Sciatic nerve (tissue), 2 donors: ENCODE data around the gene DGKZ. TPM values are rescaled to one million over a fixed set of nuclear protein-coding genes. Genes with fewer than 3 reads are reported as not detected.
A peak's percentile ranks its signal among the peaks of the same experiment; 100 is the strongest.

ENCODE experiments used
- ATAC-seq: fragments of 200-7000 bp; cut with Tn5 transposase; one replicate; pipeline ENCODE4 v1.9.1; 2020; ENCODE audit warnings: mild to moderate bottlenecking, moderate library complexity
- DNase-seq: peaks from one replicate; pipeline ENCODE4 v3.0.0-alpha.2; 2020; ENCODE audit warnings: low spot score
- intact Hi-C: fragments of 100-400 bp; cut with DNase I; formaldehyde crosslinking; loops from one replicate; pipeline ENCODE4 v1.14.2; 2022
- total RNA-seq: library from RNA; stranded (reverse); fragmentation: NEBNext Ultra II Directional; extraction: Animal tissue kit (Norgen Biotek cat#: 25700); gene quantifications from one replicate; pipeline ENCODE4 v1.2.1, GENCODE V29; 2021
- donor health status: DM: no; HTN: no; CAD: no.
- donor health status: DM: no; HTN: no; CAD: no.

The DGKZ gene
- total RNA-seq, 1 donor from 2014 or later, result 45.5 TPM

DNA sequence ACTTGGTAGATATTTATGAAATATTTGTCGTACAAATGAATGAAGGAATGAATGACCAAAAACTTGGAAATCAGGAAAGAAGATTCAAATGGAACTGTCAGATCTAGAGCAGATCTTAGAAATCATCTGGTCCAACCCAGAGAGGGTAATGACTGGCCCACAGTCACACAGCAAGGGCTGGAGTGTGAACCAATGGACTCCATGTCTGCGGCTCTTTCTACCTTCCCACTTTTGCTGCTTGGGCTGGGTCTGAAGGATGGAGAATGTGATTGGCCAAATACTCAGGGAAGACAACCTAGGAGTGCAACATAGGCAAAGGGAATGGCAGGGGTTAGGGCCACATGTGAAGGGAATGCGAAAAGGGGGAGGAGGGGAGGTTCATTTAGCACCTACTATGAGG is 5.8 kb upstream of the DGKZ start:
- intact Hi-C loops, result loop anchor here (5.0 kb wide), 1 partner anchor 966 kb away; no protein-coding TSS in a partner anchor
- no peak for DNase-seq
- no peak for ATAC-seq

DNA sequence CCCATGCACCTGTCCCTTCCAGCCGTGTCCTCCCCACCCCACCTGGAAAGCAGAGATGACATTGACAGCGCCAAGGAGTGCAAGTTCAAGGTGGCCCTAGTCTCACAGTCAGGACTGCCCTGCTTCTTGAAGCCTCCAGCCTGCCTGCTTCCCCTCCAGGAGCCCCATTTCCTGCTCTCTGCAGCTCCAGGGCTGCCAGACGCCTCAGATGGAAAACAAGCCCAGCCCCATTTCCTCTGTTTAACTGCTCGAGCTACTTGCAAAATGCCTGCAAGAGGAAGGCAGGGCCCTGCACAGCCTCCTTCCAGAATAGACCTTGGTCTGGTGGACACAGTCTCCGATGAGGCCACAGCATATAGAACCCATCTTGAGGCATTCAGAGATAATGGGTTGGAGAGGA is 5.0 kb upstream of the DGKZ start:
- no peak for DNase-seq
- intact Hi-C loops, result loop anchor here (5.0 kb wide), 1 partner anchor 965 kb away; no protein-coding TSS in a partner anchor
- no peak for ATAC-seq

DNA sequence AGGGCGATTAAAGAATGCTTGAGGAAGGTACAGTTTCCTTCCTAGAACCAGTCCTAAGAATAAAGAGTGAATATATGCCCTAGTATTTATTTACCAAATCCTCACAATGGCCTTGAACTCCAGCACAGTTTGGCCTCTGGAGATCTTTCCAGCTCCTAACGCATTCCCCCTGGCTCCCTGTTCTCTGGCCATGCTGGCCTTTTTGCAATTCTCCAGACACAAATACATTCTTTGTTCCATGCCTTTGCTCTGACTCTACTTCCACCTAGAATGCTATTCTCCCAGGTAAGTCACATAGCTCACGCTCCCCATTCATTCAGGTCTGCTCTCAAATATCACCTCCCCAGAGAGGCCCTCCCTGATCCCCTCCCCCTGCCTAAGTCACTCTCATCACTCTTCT is 3.7 kb upstream of the DGKZ start:
- intact Hi-C loops, result loop anchor here (5.0 kb wide), 1 partner anchor 964 kb away; no protein-coding TSS in a partner anchor
- ATAC-seq, result no peak
- DNase-seq, result no peak

DNA sequence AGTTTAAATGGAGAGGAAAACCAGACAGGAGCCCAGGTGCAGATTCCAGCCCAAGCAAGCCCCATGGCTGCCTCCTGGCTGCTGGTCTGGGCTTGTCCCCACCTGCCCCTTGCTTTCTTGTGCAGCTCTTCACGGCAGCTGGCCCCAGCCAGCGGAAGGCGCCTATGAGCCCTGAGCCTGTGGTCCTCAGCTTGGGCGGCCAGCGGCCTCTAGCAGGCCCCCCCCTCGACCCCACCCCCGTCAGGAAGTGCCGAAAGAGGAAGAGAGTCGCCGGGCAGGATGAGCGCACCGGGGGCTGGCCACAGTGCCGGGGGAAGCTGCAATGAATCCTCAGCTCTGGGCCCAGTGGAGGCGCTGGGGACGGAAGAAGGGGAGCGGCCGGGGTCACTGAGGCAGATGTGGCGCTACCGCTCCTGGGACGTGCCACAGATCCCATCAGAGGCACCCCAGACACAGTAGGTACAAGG is 2.1 kb upstream of the DGKZ start:
- ATAC-seq (peak; percentile 38), DNase-seq (no peak)
- intact Hi-C loops, result no loop called here

DNA sequence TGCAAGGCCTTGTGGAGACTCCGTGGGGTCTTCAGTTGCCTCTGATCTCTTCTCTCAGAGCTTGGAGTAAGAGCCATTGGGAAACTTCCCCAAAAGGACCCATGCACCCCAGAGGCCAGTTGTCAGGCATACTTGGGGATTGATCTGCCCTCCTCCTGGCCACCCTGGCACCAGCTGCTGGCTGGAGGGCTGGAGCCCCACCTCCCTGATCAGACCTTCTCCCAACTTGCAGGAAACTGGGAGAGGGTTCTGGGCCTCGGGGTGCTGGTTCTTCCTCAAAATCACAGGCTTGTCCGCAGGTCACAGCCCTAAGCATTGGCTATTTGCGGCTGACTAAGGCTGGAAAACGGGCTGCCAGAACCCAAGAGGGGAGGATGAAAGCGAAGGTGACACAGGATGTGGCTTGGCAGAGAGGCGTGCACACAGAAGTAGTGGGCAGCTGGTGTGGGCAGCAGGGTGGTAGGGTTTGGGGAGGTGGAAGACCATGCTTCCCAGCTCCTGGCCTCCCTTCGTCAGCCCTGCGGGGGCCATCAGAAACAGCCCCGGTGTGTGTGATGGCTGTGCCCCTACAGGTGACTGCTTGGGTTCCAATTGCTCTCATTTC is 1.3 kb upstream of the DGKZ start:
- peak; percentile 1 for ATAC-seq
- intact Hi-C loops, result no loop called here
- no peak for DNase-seq

DNA sequence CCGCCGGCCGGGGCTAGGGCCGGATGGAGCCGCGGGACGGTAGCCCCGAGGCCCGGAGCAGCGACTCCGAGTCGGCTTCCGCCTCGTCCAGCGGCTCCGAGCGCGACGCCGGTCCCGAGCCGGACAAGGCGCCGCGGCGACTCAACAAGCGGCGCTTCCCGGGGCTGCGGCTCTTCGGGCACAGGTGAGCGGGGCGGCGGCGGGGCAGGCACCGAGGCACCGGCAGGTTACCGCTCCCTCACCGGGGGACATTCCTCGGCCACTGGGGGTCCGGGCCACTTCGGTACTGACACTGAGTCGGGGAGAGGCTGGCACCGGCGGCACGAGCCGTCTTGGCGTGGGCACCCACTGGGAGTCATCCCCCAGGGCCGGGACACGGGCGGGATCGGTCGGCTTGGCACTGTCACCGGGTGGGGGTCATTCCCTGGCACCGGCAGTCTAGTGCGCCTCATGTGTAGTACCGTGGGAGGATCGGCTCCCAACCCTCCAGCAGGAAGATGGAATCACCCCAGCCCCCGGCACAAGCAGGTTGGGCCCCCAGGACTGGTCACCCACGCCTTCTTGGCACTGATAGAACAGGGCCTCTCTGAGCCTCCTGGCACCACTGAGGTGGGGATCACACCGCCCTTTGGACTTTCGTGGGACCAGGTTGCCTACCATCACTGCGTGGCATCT is 511 bp downstream of the DGKZ start:
- intact Hi-C loops, result no loop called here
- DNase-seq, result no peak
- no peak for ATAC-seq

DNA sequence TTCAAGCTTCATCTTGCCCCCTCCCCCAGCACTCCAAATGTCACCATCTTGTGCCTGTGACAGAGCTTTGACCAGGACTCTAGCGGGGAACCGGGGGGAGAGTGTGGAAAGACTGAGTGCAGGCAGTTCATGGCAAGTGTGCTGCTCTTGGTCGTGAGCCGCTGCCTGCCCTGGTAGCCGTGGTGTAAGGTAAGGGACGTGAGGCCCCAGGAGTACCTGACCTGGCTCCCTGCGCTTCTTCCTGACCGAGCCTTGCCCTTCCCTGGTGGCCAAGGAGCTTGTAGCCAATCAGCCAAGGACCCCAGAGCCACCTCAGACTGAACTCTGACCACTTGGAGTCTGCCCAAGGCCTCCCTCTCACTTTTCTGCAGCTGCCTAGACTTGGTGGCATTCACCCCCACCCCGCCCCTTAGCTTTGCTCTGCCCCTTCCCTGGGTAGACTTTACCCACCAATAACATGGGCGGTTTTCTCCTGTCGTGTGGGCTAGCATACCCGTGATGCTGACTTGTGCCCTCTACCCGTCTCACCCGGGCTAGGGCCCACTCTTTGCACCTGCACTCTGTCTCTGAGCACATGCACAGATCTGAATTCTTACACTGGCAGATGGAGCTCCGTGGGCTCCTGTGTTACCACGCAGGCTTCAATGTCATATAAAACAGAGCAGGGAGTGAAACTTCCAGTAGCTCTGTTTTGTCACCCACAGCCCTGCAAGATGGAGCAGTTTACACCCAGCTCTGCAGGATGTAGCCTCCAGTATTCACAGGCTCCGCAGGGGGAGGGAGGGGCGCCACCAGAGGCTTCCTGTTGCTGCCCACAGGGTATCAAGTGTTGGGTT is 1.5 kb downstream of the DGKZ start:
- intact Hi-C loops, result no loop called here
- ATAC-seq (no peak), DNase-seq (no peak)

DNA sequence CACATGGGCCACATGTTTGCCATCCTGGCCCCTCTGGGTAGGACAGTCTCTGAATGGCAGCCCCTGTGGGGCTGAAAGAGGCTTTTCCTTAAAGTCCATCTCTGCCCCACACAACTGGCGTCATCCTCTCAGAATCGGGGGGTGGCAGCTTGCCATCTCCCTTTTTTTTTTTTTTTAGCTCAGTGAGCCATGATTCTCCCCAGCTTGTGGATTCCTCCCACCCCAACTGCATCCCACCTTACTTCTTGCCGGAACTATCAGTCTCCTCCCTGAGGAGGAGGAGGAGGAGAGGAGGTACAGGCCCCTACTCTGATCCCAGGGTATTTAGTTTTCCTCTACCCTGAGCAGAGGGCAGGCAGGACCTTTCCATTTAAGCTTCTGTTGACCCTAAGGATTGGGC is 3.4 kb downstream of the DGKZ start:
- ATAC-seq (no peak), DNase-seq (no peak)
- intact Hi-C loops, result loop anchor here (5.0 to 10.0 kb wide), 2 partner anchors 742 to 1014 kb away; no protein-coding TSS in a partner anchor

DNA sequence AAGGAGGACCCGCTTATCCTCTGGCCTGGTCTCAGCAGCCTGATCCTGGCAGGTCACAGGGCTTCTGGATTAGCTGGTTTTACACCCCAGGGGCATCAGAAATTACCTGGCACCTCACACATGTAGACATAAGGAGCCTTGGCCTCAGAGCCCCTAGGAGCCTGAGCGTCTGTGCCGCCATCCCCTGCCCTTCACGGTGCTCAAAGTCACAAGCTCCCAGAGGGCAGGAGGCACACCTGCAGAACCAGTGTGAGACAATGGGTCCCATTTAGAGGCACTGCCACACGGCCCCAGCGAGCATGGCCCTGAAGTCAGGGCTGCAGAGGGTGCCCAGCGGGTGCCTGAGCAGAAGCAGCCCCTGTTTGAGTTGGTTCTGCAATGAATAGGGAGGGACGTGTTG is 3.9 kb downstream of the DGKZ start:
- intact Hi-C loops, result loop anchor here (5.0 to 10.0 kb wide), 2 partner anchors 741 to 1014 kb away; no protein-coding TSS in a partner anchor
- no peak for DNase-seq
- ATAC-seq, result no peak

DNA sequence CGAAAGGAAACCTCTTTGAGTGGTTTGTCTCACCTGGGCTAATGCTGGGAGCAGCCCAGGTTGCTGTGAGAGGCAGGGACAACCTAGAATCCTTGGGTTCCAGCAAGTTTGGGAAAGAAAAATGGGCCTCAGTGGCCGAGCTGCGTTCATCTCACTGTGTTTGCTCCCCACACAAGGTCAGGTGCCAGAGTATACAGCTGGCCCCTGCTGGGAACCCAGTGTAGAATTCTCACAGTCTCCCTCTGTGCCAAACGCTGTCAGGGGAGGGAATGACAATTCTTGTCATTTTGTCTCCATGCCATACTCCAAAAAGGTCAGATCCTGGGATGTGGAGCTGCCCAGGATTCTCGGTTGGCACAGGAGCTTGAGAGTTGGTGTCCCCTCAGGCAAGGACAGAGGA is 4.3 kb downstream of the DGKZ start:
- DNase-seq (no peak), ATAC-seq (no peak)
- intact Hi-C loops, result loop anchor here (5.0 to 10.0 kb wide), 2 partner anchors 741 to 1013 kb away; no protein-coding TSS in a partner anchor

DNA sequence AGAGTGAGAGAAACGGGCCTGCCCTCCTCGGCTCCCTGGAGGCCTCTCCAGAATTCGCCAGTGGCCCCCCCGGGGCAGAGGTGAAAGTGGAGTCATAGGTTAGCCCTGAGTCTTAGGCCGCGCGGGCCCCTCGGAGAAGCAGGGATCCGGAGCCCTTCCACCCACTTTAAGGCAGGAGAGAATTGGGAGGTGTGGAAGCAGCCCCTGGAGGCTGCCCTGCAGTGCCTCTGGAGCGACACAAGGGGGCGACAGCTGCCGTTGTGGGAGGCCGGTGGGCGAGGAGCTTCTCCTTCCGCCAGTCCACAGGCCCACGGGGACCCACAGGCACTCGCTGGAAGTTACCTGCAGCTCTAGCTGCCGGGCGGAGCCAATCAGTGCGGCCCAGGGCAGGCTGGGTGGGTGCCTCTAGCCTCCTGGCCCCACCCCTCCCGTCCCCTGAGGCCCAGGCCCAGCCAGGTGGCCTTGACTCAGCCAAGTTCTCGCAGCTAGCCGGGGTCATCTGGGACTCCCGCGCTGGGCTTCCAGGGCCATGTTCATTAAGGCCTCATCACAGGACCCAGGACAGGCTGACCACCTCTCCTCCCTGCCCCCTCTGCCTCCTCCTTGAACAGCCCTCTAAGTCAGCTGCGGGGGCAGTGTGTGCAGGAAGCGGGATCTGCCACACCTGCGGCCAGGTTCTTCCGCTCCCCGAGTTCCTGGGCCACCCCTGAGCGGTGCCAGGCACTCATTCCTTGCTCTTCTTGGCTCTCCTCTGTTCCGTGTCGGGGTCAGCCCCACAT is 5.0 kb downstream of the DGKZ start:
- intact Hi-C loops, result loop anchor here (5.0 to 10.0 kb wide), 2 partner anchors 740 to 1013 kb away; no protein-coding TSS in a partner anchor
- peak; percentile 44 for ATAC-seq
- DNase-seq, result no peak

DNA sequence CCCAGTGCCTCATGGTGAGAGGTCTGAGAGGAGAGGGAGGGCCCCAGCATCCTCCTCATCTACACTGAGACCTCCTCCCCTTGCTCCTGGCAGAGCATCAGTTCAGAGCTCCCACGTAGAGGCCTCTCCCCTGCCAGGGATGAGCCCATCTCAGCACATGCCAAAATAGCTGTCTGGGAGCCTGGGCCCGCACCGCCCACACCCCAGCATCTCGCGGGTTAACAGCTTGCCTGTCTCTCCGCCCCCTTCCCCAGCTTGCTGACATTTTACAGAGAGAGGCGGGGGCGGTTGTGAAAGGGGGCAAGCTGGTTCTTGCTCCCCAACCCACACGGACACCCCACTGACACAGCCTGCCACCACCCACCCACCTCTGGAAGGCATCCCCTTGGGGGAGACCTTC is 6.4 kb downstream of the DGKZ start:
- DNase-seq, result no peak
- ATAC-seq, result no peak
- intact Hi-C loops, result loop anchor here (5.0 to 10.0 kb wide), 2 partner anchors 739 to 1011 kb away; no protein-coding TSS in a partner anchor

DNA sequence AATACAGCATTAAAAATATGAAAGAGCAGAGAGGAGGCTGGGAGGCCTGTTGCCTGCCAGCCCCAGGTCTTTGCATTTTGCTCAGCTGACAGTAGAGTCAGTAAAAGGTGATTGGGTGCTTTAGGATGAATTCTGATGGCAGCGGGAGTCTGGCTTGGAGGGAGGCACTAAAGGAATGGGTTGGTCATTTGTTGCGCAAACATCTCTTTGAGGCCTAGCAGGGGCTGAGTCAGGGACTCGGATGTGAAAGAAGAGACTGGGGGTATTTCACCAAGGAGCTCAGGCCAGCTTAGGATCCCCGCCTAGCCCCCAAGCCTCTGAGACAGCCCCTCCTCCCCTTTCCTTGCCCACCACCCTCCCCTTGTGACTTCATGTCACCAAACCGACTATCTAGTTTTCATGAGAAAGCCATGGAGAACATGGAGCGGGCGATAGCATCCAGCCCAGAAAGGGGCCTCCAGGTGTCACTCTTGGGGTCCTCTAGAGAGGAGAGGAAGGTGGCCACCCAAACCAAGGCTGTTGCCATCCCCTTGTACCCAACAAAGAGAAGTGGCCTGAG is 9.7 kb downstream of the DGKZ start:
- ATAC-seq, result no peak
- intact Hi-C loops, result loop anchor here (10.0 kb wide), 1 partner anchor 1008 kb away; no protein-coding TSS in a partner anchor

DNA sequence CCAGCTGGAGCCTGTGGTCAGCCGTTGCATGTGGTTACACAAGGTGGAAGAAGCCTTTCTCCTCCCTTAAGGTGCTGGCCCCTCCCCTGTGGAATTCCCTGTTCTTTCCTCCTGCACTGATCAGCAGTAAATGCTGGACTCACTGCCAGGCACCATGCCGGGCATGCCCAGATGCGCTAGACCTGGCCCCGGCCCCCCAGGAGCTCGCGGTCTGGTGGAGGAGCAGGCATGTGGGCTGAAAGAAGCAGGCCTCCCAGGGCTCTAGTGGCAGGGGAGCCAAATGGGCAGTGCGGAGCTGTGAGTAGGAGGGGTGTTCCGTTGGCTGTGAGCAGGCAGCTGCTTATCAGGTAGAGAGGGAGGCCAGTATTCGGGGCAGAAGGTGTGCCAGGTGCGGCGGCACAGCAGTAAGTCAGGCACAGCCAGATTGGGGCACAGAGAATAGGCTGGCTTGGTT is 10.2 kb downstream of the DGKZ start:
- intact Hi-C loops, result loop anchor here (10.0 kb wide), 1 partner anchor 1007 kb away; no protein-coding TSS in a partner anchor
- DNase-seq, result no peak
- no peak for ATAC-seq

More for the DNA sequence above, 9.7 kb downstream of the DGKZ start:
- no peak for DNase-seq

DNA sequence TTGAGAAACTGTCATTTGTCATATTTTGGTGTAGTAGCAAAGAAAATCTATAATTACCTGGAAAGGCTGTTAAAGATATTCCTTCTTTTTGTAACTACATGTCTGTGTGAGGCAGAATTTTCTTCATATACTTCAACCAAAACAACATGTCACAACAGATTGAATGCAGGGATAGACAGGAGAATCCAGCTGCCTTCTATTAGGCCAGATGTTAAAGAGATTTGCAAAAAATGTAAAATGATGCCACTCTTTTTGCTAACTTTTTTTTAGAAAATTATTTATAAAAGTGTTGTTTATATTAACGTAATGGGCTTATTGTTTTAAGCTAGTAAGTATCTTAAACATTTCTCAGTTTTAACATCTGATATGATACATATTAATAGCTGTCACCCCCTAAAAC is 12.7 kb downstream of the DGKZ start:
- DNase-seq (no peak), ATAC-seq (no peak)
- intact Hi-C loops, result loop anchor here (10.0 kb wide), 1 partner anchor 1005 kb away; no protein-coding TSS in a partner anchor

DNA sequence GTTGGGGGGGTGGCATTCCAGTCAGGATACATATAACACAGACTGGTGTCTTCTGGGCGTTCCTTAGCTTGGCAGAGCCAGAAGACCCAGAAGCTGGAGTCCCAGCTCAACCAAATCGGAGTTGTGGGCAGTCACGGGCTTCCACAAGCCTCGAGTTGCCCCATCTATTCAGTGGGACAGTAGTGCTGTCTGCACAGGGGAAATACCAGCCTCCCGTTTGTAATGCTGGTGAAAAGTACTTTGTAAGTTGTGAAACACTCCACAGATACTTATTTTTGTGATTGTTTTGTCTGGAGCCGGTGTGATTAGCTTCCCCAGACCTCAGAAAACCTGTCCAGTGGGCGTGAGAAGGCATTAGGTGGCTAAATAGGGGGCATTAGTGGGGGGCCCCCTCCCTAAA is 13.6 kb downstream of the DGKZ start:
- intact Hi-C loops, result no loop called here
- DNase-seq (no peak), ATAC-seq (no peak)

DNA sequence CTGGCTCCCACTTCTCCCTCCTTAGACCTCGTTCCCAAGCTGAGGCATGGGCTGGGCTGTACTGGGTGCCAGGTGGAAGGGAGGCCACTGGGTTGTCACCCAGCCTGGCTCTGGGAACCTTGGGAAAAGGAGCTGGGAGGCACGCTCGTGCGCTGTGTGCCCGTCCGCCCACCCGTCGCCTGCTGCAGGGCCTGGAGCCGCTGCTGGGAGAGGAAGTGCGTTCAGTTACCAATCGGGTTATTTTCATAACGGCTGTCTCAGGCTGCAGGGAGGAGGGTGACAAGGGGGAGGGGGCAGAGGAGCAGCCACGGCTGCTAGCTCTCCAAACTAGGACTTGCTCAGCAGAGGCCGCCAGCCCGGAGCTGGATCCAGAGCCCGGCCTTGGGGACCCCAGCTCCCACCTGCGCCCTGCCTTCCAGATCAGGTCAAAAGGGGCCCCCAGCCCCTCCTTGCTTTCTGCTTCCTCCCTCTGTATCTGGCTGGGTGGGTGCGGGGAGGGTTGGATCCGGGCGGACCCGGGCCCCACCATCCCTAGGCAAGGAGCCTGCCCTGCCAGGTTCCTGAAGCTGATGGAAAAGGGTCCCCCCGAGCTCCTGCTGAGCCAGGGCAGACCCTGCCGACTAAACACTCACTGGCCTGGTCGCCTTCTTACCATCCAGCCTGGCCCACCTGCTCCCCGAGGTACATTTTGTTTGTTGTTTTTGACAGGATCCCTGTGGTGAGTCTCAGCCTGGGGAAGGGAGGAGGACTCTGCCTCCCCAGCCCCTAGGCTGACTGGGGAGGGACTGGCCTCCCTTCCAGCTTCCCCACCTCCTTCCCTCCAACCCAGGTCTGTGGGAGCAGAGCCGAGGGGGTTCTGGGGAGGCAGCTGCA is 14.3 kb downstream of the DGKZ start:
- ATAC-seq (peak; percentile 83), DNase-seq (no peak)
- intact Hi-C loops, result no loop called here
